GM20000 (cell line): Measurements from ENCODE around the gene NGFR.

ENCODE experiments used
- DNase-seq: peaks from one replicate; pipeline ENCODE4 v3.0.0; 2012; ENCODE audit warnings: low spot score
- CTCF ChIP-seq: IDR thresholded peaks from 2 replicates; pipeline ENCODE4 v1.5.1; 2012; ENCODE audit warnings: mild to moderate bottlenecking, control low read depth; ENCODE audit errors: extremely low read depth, missing control alignments

The NGFR gene

GRCh38 chr17:49464049-49464448 is 31.0 kb upstream of the NGFR start:
- no peak for TF ChIP-seq CTCF

GRCh38 chr17:49465331-49465903 is 29.7 kb upstream of the NGFR start:
- no peak for DNase-seq
- no peak for TF ChIP-seq CTCF

More at GRCh38 chr17:49464049-49464448, 31.0 kb upstream of the NGFR start:
- DNase-seq = no peak

- DNase-seq = no peak
- no peak for TF ChIP-seq CTCF
These were observed 28.7 kb upstream of the NGFR start for GRCh38 chr17:49466436-49466835.

GRCh38 chr17:49467175-49467574 is 27.9 kb upstream of the NGFR start:
- TF ChIP-seq CTCF = no peak
- no peak for DNase-seq

GRCh38 chr17:49468811-49469385 is 26.2 kb upstream of the NGFR start:
- no peak for TF ChIP-seq CTCF

GRCh38 chr17:49469831-49470810 is 25.0 kb upstream of the NGFR start:
- DNase-seq = no peak
- TF ChIP-seq CTCF = no peak

More at GRCh38 chr17:49468811-49469385, 26.2 kb upstream of the NGFR start:
- DNase-seq = no peak
